Measurements from ENCODE around the gene SLC26A8. TPM values are rescaled to one million over a fixed set of nuclear protein-coding genes. Genes with fewer than 3 reads are reported as not detected.

Gene SLC26A8
- total and polyA plus RNA-seq, 2 of the 13 experiments (the other 11 are each of a cell fraction or from before 2014, with no cell fraction given) = 0.46 TPM; not detected in 1

DNA sequence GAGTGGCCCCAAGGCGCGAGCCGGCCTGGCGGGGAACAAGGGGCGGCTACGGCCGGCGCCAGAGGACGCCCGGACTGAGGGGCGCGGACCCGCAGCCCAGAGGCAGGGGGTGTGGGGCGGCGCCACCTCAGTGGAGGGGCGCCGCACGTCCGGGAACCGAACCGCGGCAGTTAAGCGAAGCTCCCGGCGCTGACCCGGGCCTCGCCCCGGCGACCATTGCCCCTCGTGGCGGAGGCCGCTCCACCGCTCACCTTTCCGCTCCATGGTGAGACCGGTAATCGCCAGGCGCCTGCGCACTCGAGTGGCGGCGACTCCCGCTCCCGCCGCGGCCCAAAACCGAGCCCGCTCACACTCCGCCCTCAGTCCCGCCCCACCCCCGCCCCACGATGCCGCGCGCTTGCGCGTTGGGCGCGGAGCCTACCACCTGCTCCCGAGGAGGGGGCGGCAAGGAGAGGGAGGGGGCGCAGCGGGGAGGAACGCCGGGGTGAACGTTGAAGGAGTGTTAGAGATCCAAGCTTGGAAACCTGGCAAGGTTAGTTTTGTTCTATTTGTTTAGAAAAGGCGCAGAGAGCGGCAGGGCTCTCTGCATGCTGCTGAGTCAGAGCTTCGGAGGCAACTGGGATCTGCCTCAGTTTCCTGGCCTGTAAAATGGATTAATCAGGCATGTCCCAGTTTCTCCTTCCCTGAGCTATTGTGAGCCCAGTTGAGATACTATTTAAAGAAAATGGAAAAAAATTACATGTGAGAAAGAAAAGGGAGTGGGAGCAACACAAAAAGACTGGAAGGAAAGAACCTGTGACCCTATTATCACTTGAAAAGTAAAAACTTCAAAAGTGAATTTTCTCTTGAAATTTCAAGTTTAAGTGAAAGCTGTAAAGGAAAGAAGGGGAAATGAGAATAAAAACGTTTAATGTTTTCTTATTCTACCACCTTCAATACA is 103.4 kb downstream of the SLC26A8 start, which contains the start of gene SRPK1 (continued):
- TF ChIP-seq, protein P1, sequence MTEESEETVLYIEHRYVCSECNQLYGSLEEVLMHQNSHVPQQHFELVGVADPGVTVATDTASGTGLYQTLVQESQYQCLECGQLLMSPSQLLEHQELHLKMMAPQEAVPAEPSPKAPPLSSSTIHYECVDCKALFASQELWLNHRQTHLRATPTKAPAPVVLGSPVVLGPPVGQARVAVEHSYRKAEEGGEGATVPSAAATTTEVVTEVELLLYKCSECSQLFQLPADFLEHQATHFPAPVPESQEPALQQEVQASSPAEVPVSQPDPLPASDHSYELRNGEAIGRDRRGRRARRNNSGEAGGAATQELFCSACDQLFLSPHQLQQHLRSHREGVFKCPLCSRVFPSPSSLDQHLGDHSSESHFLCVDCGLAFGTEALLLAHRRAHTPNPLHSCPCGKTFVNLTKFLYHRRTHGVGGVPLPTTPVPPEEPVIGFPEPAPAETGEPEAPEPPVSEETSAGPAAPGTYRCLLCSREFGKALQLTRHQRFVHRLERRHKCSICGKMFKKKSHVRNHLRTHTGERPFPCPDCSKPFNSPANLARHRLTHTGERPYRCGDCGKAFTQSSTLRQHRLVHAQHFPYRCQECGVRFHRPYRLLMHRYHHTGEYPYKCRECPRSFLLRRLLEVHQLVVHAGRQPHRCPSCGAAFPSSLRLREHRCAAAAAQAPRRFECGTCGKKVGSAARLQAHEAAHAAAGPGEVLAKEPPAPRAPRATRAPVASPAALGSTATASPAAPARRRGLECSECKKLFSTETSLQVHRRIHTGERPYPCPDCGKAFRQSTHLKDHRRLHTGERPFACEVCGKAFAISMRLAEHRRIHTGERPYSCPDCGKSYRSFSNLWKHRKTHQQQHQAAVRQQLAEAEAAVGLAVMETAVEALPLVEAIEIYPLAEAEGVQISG (CRISPR knock-in tag; IDR thresholded peaks at IDR 0.05) = peak; percentile 77
- TF ChIP-seq, protein P2, sequence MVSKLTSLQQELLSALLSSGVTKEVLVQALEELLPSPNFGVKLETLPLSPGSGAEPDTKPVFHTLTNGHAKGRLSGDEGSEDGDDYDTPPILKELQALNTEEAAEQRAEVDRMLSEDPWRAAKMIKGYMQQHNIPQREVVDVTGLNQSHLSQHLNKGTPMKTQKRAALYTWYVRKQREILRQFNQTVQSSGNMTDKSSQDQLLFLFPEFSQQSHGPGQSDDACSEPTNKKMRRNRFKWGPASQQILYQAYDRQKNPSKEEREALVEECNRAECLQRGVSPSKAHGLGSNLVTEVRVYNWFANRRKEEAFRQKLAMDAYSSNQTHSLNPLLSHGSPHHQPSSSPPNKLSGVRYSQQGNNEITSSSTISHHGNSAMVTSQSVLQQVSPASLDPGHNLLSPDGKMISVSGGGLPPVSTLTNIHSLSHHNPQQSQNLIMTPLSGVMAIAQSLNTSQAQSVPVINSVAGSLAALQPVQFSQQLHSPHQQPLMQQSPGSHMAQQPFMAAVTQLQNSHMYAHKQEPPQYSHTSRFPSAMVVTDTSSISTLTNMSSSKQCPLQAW (CRISPR knock-in tag; IDR thresholded peaks at IDR 0.05) = peak; percentile 79
- TF ChIP-seq U2AF1 (optimal IDR thresholded peaks at IDR 0.05; ENCODE audit: low read depth, low read length) (no peak), KLF12 (CRISPR knock-in tag; IDR thresholded peaks at IDR 0.05; ENCODE audit: borderline replicate concordance) (peak; percentile 68; the same call in 1 of the 2 replicates), ZFX (CRISPR knock-in tag; IDR thresholded peaks at IDR 0.05; ENCODE audit: low read depth) (peak; percentile 75; the same call in 1 of the 2 replicates), ZNF224 (CRISPR knock-in tag; IDR thresholded peaks at IDR 0.05) (peak; percentile 69; the same call in 1 of the 2 replicates), ZNF441 (CRISPR knock-in tag; IDR thresholded peaks at IDR 0.05; ENCODE audit: borderline replicate concordance) (peak; percentile 90), ZNF451 (CRISPR knock-in tag; IDR thresholded peaks at IDR 0.05) (peak; percentile 96), ZNF724P (CRISPR knock-in tag; IDR thresholded peaks at IDR 0.05; ENCODE audit: borderline replicate concordance) (no peak), NFKB2 (CRISPR knock-in tag; IDR thresholded peaks at IDR 0.05; ENCODE audit: borderline replicate concordance) (peak; percentile 95; the same call in 1 of the 2 replicates), ZNF619 (CRISPR knock-in tag; IDR thresholded peaks at IDR 0.05) (peak; percentile 82; the same call in 1 of the 2 replicates), NFYB (CRISPR knock-in tag; IDR thresholded peaks at IDR 0.05) (no peak; the same call in 1 of the 2 replicates), NPAS2 (CRISPR knock-in tag; IDR thresholded peaks at IDR 0.05; ENCODE audit: borderline replicate concordance) (no peak), HMG20A (CRISPR knock-in tag; IDR thresholded peaks at IDR 0.05; ENCODE audit: borderline replicate concordance) (no peak; the same call in 1 of the 2 replicates)
- TF ChIP-seq, protein P3, sequence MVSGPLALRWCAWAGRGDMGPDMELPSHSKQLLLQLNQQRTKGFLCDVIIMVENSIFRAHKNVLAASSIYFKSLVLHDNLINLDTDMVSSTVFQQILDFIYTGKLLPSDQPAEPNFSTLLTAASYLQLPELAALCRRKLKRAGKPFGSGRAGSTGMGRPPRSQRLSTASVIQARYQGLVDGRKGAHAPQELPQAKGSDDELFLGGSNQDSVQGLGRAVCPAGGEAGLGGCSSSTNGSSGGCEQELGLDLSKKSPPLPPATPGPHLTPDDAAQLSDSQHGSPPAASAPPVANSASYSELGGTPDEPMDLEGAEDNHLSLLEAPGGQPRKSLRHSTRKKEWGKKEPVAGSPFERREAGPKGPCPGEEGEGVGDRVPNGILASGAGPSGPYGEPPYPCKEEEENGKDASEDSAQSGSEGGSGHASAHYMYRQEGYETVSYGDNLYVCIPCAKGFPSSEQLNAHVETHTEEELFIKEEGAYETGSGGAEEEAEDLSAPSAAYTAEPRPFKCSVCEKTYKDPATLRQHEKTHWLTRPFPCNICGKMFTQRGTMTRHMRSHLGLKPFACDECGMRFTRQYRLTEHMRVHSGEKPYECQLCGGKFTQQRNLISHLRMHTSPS (CRISPR knock-in tag; IDR thresholded peaks at IDR 0.05; ENCODE audit: low read depth) = 0 out of 2 replicates have a peak, but pooled peaks have one; percentile 18
- TF ChIP-seq, protein P4, sequence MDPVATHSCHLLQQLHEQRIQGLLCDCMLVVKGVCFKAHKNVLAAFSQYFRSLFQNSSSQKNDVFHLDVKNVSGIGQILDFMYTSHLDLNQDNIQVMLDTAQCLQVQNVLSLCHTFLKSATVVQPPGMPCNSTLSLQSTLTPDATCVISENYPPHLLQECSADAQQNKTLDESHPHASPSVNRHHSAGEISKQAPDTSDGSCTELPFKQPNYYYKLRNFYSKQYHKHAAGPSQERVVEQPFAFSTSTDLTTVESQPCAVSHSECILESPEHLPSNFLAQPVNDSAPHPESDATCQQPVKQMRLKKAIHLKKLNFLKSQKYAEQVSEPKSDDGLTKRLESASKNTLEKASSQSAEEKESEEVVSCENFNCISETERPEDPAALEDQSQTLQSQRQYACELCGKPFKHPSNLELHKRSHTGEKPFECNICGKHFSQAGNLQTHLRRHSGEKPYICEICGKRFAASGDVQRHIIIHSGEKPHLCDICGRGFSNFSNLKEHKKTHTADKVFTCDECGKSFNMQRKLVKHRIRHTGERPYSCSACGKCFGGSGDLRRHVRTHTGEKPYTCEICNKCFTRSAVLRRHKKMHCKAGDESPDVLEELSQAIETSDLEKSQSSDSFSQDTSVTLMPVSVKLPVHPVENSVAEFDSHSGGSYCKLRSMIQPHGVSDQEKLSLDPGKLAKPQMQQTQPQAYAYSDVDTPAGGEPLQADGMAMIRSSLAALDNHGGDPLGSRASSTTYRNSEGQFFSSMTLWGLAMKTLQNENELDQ (CRISPR knock-in tag; IDR thresholded peaks at IDR 0.05; ENCODE audit: borderline replicate concordance) = no peak
- TF ChIP-seq, protein P5, sequence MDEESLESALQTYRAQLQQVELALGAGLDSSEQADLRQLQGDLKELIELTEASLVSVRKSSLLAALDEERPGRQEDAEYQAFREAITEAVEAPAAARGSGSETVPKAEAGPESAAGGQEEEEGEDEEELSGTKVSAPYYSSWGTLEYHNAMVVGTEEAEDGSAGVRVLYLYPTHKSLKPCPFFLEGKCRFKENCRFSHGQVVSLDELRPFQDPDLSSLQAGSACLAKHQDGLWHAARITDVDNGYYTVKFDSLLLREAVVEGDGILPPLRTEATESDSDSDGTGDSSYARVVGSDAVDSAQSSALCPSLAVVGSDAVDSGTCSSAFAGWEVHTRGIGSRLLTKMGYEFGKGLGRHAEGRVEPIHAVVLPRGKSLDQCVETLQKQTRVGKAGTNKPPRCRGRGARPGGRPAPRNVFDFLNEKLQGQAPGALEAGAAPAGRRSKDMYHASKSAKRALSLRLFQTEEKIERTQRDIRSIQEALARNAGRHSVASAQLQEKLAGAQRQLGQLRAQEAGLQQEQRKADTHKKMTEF (CRISPR knock-in tag; IDR thresholded peaks at IDR 0.05) = peak; percentile 80; the same call in 1 of the 2 replicates
